Measurements from ENCODE around the gene FAAH2. TPM values are rescaled to one million over a fixed set of nuclear protein-coding genes. Genes with fewer than 3 reads are reported as not detected.
"Not testable (repeated sequence)": the region's sequence is repeated elsewhere in the genome, so short reads cannot be mapped to it uniquely, and the experiment has no call there.

FAAH2 gene
- total and polyA plus RNA-seq, 3 donors from 2014 or later = 0.51 to 5.1 (median 1.7) TPM

DNA sequence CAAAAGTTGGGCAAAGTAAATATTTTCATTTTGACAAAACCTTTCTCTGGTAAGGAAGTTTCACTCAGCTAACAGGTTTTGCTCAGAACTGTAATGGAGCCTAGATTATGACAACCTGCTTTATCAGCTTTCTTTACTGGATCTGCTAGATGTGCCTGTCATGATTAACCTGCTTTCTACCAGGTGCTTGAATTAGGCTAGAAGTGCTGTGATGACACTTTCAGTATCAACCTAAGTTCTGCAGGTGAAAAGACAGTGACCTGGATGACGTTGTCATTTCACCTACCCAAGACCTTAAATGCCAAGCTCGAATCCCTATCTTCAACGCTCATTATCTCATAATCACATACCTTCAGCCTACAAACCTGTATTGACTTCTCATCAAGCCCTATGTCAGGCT, 1.5 kb upstream of the FAAH2 start:
- no peaks in the 10 kb centered on the region for H3K36me3 ChIP-seq (ENCODE audit: low read depth, missing control alignments)
- no peaks in the 10 kb centered on the region for H3K27me3 ChIP-seq
- H3K9me3 ChIP-seq = no peaks in the 10 kb centered on the region
- H3K27ac ChIP-seq = no peak overlapping the region
- TF ChIP-seq, protein P1, sequence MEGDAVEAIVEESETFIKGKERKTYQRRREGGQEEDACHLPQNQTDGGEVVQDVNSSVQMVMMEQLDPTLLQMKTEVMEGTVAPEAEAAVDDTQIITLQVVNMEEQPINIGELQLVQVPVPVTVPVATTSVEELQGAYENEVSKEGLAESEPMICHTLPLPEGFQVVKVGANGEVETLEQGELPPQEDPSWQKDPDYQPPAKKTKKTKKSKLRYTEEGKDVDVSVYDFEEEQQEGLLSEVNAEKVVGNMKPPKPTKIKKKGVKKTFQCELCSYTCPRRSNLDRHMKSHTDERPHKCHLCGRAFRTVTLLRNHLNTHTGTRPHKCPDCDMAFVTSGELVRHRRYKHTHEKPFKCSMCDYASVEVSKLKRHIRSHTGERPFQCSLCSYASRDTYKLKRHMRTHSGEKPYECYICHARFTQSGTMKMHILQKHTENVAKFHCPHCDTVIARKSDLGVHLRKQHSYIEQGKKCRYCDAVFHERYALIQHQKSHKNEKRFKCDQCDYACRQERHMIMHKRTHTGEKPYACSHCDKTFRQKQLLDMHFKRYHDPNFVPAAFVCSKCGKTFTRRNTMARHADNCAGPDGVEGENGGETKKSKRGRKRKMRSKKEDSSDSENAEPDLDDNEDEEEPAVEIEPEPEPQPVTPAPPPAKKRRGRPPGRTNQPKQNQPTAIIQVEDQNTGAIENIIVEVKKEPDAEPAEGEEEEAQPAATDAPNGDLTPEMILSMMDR (IDR thresholded peaks at IDR 0.05) = no peak
- TF ChIP-seq POLR2A (IDR thresholded peaks at IDR 0.05) = no peak
- no peak for DNase-seq
- WGBS, 2 donors = 77 to 88% methylated on average over 3 of the region's 3 CpGs
- no peak overlapping the region for H3K4me3 ChIP-seq
- no peaks in the 10 kb centered on the region for H3K4me1 ChIP-seq
- intact Hi-C loops (cut with DNase I; ENCODE audit: low total_unique reads) = no loop called here

DNA sequence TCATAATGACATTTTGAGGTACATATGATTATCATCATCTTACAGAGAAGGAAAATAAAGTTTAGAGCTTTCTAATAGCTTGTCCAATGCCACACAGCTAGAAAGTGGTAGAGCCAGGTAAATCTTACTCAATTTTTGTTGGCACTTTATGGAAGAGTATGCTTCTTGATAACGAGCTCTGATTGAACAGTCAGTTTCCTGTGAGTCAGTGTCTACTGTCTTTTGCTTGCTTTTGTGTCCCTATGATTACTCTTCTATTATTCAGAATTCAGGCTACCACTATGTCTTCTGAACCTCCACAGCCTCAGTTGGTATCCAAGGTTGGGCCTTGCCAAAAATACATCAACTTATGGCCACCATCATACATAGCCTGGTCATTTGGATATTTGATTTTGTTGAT, 2.6 kb downstream of the FAAH2 start:
- no peak for DNase-seq
- no peak overlapping the region for H3K27ac ChIP-seq
- H3K4me1 ChIP-seq = no peaks in the 10 kb centered on the region
- WGBS, 2 donors = 50 to 65% methylated on average over 1 of the region's 1 CpG
- TF ChIP-seq, protein P1 (IDR thresholded peaks at IDR 0.05) = no peak
- no peak for TF ChIP-seq POLR2A (IDR thresholded peaks at IDR 0.05)
- no peaks in the 10 kb centered on the region for H3K9me3 ChIP-seq
- H3K36me3 ChIP-seq (ENCODE audit: low read depth, missing control alignments) = no peaks in the 10 kb centered on the region
- no peaks in the 10 kb centered on the region for H3K27me3 ChIP-seq
- intact Hi-C loops (cut with DNase I; ENCODE audit: low total_unique reads) = no loop called here
- no peak overlapping the region for H3K4me3 ChIP-seq

DNA sequence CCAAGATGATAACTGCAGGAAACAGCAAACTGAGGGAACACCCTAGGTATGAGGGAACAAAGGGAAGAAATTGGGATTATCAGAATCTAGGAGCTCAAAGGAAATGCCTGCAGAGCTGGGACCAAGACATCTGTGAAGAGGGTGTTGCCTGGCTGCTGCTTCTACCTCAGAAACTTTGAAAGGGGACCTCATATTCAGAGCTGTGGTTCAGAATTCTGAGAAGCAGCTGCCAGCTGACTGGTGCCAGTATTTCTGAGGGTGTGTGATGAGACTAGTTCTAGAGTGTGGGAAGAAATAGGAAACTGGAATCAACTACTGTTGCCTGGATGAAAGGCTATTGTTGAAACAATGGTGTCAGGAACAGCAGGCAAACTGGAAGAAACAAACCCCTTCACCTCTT, 8.5 kb downstream of the FAAH2 start:
- intact Hi-C loops (cut with DNase I; ENCODE audit: low total_unique reads) = no loop called here
- Histone ChIP-seq H3K27me3 (no peaks in the 10 kb centered on the region), H3K4me1 (no peaks in the 10 kb centered on the region), H3K36me3 (ENCODE audit: low read depth, missing control alignments) (no peaks in the 10 kb centered on the region), H3K27ac (no peak overlapping the region), H3K4me3 (no peak overlapping the region), H3K9me3 (no peaks in the 10 kb centered on the region)
- DNase-seq = no peak
- no peak for TF ChIP-seq POLR2A (IDR thresholded peaks at IDR 0.05)
- TF ChIP-seq, protein P1 (IDR thresholded peaks at IDR 0.05) = no peak

DNA sequence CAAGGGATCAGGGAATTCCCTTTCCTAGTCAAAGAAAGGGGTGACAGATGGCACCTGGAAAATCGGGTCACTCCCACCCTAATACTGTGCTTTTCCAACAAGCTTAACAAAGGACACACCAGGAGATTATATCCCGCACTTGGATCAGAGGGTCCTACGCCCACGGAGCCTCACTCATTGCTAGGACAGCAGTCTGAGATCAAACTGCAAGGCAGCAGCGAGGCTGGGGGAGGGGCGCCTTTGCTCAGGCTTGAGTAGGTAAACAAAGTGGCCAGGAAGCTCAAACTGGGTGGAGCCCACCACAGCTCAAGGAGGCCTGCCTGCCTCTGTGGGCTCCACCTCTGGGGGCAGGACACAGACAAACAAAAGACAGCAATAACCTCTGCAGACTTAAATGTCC, 9.2 kb downstream of the FAAH2 start:
- H3K4me1 ChIP-seq; H3K27me3 ChIP-seq; H3K9me3 ChIP-seq; intact Hi-C loops (cut with DNase I; ENCODE audit: low total_unique reads); H3K27ac ChIP-seq; DNase-seq; H3K36me3 ChIP-seq (ENCODE audit: low read depth, missing control alignments); H3K4me3 ChIP-seq: not testable (repeated sequence)
- 67 to 85% methylated on average over 1 to 6 of the region's 6 CpGs for WGBS, 2 donors

DNA sequence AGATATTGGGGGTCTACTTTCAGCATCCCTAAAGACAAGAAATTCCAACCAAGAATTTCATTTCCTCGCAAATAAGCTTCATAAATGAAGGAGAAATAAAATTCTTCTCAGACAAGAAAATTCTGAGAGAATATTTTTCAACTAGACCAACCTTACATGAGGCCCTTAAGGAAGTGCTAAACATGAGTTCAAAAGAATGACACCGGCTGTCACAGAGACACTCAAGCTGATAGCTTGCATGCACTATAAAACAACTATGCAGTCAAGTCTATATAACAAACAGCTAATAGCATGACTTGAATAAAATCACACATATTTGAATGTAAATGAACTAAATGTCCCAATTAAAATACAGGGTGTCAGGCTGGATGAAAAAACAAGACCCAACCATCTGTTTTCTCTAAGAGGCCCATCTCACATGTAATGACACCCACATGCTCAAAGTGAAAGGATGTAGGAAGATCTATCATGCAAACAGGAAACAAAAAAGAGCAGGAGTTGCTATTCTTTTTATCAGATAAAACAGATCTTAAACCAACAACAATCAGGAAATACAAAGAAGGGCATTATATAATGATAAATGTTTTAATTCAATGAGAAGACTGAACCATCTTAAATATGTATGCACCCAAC, 27.2 kb downstream of the FAAH2 start:
- no peak for TF ChIP-seq POLR2A (IDR thresholded peaks at IDR 0.05)
- TF ChIP-seq, protein P1 (IDR thresholded peaks at IDR 0.05) = no peak
- 62 to 92% methylated on average over 2 of the region's 2 CpGs for WGBS, 2 donors
- intact Hi-C loops (cut with DNase I; ENCODE audit: low total_unique reads) = no loop called here

More for the DNA sequence above, 27.2 kb downstream of the FAAH2 start:
- Histone ChIP-seq H3K4me1 (no peaks in the 10 kb centered on the region), H3K4me3 (no peak overlapping the region), H3K9me3 (no peaks in the 10 kb centered on the region), H3K27me3 (no peaks in the 10 kb centered on the region), H3K27ac (no peak overlapping the region), H3K36me3 (ENCODE audit: low read depth, missing control alignments) (no peaks in the 10 kb centered on the region)
- DNase-seq = no peak

All from testis (tissue), 3 donors.